MCF 10A (cell line): ENCODE measurements around the gene PIP4K2B. TPM values are rescaled to one million over a fixed set of nuclear protein-coding genes. Genes with fewer than 3 reads are reported as not detected.
"Not testable (repeated sequence)": the region's sequence is repeated elsewhere in the genome, so short reads cannot be mapped to it uniquely, and the experiment has no call there.

Source experiments
- BruUV-seq: library from RNA; stranded (reverse); fragments of 400-500 nt; replicated peaks from 2 replicates; lab custom pipeline; 2021; lab: Mats Ljungman, UMichigan
- CTCF ChIA-PET: fragments of 300-600 bp; sonication (Branson Sonifier 250); formaldehyde crosslinking; extraction: SDS; loops from one replicate; lab custom pipeline; 2021; ENCODE audit warnings: antibody characterized with exemption, inconsistent platforms; lab: Yijun Ruan, JAX
- POLR2A ChIA-PET: fragments of 300-600, 350-650 bp; sonication (Branson Sonifier 250); formaldehyde crosslinking; extraction: SDS; loops from one replicate; lab custom pipeline; 2020; ENCODE audit warnings: antibody characterized with exemption, inconsistent platforms; lab: Yijun Ruan, JAX
- DNase-seq: peaks from one replicate; pipeline ENCODE4 v3.0.0-alpha.2; 2018; ENCODE audit not compliant: unreplicated experiment
- H3K27ac Mint-ChIP-seq: one replicate; pipeline ENCODE4 v1.8.0; 2022; ENCODE audit warnings: mild to moderate bottlenecking, low read depth, mixed read lengths; ENCODE audit not compliant: unreplicated experiment
- H3K27me3 Mint-ChIP-seq: one replicate; pipeline ENCODE4 v1.8.0; 2022; ENCODE audit warnings: mixed read lengths; ENCODE audit not compliant: insufficient read depth, unreplicated experiment
- H3K36me3 Mint-ChIP-seq: one replicate; pipeline ENCODE4 v1.8.0; 2022; ENCODE audit warnings: mild to moderate bottlenecking, moderate library complexity, mixed read lengths; ENCODE audit not compliant: insufficient read depth, unreplicated experiment
- H3K4me1 Mint-ChIP-seq: one replicate; pipeline ENCODE4 v1.8.0; 2022; ENCODE audit warnings: mixed read lengths; ENCODE audit not compliant: insufficient read depth, unreplicated experiment
- H3K4me3 Mint-ChIP-seq: one replicate; pipeline ENCODE4 v1.8.0; 2022; ENCODE audit warnings: mild to moderate bottlenecking, moderate library complexity, mixed read lengths; ENCODE audit not compliant: unreplicated experiment
- H3K9me3 Mint-ChIP-seq: one replicate; pipeline ENCODE4 v1.8.0; 2022; ENCODE audit warnings: mixed read lengths; ENCODE audit not compliant: unreplicated experiment
- CTCF ChIP-seq: fragments of 200-600 bp; IDR thresholded peaks from one replicate; pipeline ENCODE4 v1.8.0; 2022; ENCODE audit warnings: antibody characterized with exemption, mild to moderate bottlenecking; ENCODE audit not compliant: unreplicated experiment
- intact Hi-C: fragments of 100-400 bp; cut with micrococcal nuclease; formaldehyde crosslinking; loops from 2 replicates; pipeline ENCODE4 v1.14.1; 2022
- total RNA-seq: library from RNA; stranded (reverse); gene quantifications from 2 replicates; pipeline ENCODE4 v1.2.3, GENCODE V29; 2022

The PIP4K2B gene
- total RNA-seq, 1 experiment from 2014 or later: 27.4 TPM

DNA sequence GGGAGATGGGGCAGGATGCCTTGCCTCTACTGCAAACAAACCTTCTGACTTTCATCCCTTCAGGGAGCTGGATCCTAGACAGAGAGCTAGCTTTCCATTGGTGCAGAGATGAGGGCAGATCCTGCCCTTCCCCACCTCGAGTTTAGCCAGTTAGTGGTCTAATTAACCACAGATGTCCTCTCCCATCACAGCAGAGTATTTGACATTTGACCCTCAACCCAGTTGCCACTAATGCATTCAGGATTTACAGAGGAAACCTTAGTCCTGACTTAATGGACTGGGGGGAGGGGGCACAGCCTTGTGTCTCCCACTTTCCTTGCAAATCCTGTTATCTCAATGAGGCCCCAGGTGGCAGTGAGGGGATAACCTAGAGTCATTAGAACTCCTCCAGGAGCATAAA is 10.2 kb downstream of the PIP4K2B start:
- Mint-ChIP-seq H3K27me3 (no peaks in the 10 kb centered on the region), H3K27ac (no peak overlapping the region), H3K9me3 (no peaks in the 10 kb centered on the region), H3K4me3 (no peak overlapping the region), H3K4me1 (no peaks in the 10 kb centered on the region), H3K36me3 (peaks cover 49% of the 10 kb centered on the region)
- no TSS peak for BruUV-seq
- DNase-seq: no peak
- intact Hi-C loops: no loop called here
- no peak for TF ChIP-seq CTCF
- ChIA-PET POLR2A (interaction anchor here (1.0 kb wide), 1 partner anchor 25 kb away, joined by 4 read pairs; no protein-coding TSS in a partner anchor), CTCF (interaction anchor here (0.5 to 0.6 kb wide), 2 partner anchors 40 to 280 kb away, joined by 3 read pairs; no protein-coding TSS in a partner anchor)

DNA sequence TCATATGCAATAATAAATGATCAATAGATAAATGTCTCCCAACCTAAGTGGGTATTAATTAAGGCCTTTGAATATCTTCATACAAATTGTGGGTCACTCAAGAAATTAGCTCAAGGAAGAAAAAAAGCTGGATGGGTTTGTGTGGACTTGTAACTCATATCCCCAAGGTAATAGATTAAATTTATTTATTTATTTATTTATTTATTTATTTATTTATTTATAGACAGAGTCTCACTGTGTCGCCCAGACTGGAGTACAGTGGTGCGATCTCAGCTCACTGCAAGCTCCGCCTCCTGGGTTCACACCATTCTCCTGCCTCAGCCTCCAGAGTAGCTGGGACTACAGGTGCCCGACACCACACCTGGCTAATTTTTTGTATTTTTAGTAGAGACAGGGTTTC is 11.4 kb downstream of the PIP4K2B start:
- intact Hi-C loops: not testable (repeated sequence)
- POLR2A ChIA-PET: interaction anchor here (1.0 to 1.7 kb wide), 3 partner anchors 9 to 36 kb away, joined by 3 to 4 read pairs (median 4); partner anchors contain the start of gene PSMB3
- CTCF ChIA-PET: interaction anchor here (0.7 kb wide), 1 partner anchor 25 kb away, joined by 4 read pairs; no protein-coding TSS in a partner anchor

GRCh38 chr17:38786372-38786771 is 13.0 kb downstream of the PIP4K2B start:
- POLR2A ChIA-PET: interaction anchor here (0.7 to 1.2 kb wide), 2 partner anchors 78 to 84 kb away, joined by 3 to 4 read pairs; partner anchors contain the start of gene LASP1

More for the DNA sequence above, 11.4 kb downstream of the PIP4K2B start:
- H3K27ac Mint-ChIP-seq, H3K4me3 Mint-ChIP-seq, BruUV-seq, DNase-seq, H3K4me1 Mint-ChIP-seq, H3K27me3 Mint-ChIP-seq, H3K9me3 Mint-ChIP-seq: not testable (repeated sequence)
- peaks cover 56% of the 10 kb centered on the region for H3K36me3 Mint-ChIP-seq

GRCh38 chr17:38783227-38783626 is 16.1 kb downstream of the PIP4K2B start:
- POLR2A ChIA-PET: no interaction called here
- Mint-ChIP-seq H3K4me1 (no peaks in the 10 kb centered on the region), H3K36me3 (peaks cover 83% of the 10 kb centered on the region), H3K9me3 (no peaks in the 10 kb centered on the region), H3K27ac (no peak overlapping the region), H3K4me3 (no peak overlapping the region), H3K27me3 (no peaks in the 10 kb centered on the region)
- CTCF ChIA-PET: interaction anchor here (0.7 kb wide), 1 partner anchor 77 kb away, joined by 3 read pairs; no protein-coding TSS in a partner anchor
- no peak for DNase-seq
- TF ChIP-seq CTCF: no peak
- BruUV-seq: no TSS peak
- intact Hi-C loops: no loop called here

More at GRCh38 chr17:38786372-38786771, 13.0 kb downstream of the PIP4K2B start:
- H3K27ac Mint-ChIP-seq: no peak overlapping the region
- no TSS peak for BruUV-seq
- intact Hi-C loops: no loop called here
- H3K36me3 Mint-ChIP-seq: peaks cover 58% of the 10 kb centered on the region
- H3K4me1 Mint-ChIP-seq: no peaks in the 10 kb centered on the region
- H3K27me3 Mint-ChIP-seq: no peaks in the 10 kb centered on the region
- TF ChIP-seq CTCF: no peak
- no peak overlapping the region for H3K4me3 Mint-ChIP-seq
- CTCF ChIA-PET: no interaction called here
- no peak for DNase-seq
- H3K9me3 Mint-ChIP-seq: no peaks in the 10 kb centered on the region
